Measurements from ENCODE around the gene ARHGAP6.

GRCh38 chrX:11460347-11460746 is 205.4 kb downstream of the ARHGAP6 start:
- TF ChIP-seq YY1 (IDR thresholded peaks at IDR 0.05; ENCODE audit: insufficient read depth, insufficient read length) (no peak), ZNF274 (IDR thresholded peaks at IDR 0.05; ENCODE audit: low read depth, low read length) (no peak)
